ENCODE results near the gene CPPED1. TPM values are rescaled to one million over a fixed set of nuclear protein-coding genes. Genes with fewer than 3 reads are reported as not detected.

The CPPED1 gene
- total and polyA plus RNA-seq, 7 donors = 9.5 to 23.8 (median 11.1) TPM

DNA sequence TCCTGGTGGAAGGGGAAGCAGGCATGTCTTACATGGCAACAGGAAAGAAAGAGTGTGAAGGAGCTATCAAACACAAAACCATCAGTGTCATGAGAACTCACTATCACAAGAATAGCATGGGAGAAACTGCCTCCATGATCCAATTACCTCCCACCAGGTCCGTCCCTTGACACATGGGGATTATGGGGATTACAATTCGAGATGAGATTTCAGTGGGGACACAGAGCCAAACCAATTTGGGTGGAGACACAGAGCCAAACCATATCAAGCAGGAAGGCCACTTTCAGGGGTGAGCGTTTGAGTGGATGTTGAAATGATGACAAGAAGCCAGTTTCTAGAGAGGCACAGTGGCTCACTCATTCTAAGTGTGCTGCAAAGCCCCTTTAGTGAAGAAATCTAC is 143.8 kb downstream of the CPPED1 start:
- Histone ChIP-seq H3K9me3 (peaks cover 0 to 7% (median 5%) of the 10 kb centered on the region in 4 donors), H3K27me3 (no peaks in the 10 kb centered on the region), H3K4me1 (no peaks in the 10 kb centered on the region), H3K36me3 (peaks cover 0 to 21% (median 0%) of the 10 kb centered on the region in 4 donors), H3K4me3 (no peak overlapping the region), H3K27ac (no peak overlapping the region)
- WGBS, 2 donors = 91 to 94% methylated on average over 3 of the region's 3 CpGs
- no peak for DNase-seq
- intact Hi-C loops (cut with DNase I) = no loop called here
- TF ChIP-seq EP300 (IDR thresholded peaks at IDR 0.05) (no peak), POLR2AphosphoS5 (IDR thresholded peaks at IDR 0.05) (no peak)

DNA sequence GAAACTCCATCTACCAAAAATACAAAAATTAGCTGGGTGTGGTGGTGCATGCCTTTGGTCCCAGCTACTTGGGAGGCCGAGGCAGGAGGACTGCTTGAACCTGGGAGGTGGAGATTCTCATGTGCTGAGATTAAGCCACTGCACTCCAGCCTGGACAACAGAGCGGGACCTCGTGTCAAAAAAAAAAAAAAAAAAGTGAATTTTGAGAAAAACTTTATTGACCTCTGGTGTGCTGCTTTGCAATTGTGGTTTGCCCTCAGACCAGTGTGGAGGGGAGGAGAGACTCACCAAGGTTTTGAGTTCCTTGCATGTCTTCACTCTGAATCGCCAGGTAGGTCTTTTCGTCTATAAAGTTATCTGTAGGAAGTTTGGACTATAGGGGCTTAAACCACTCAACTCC is 145.2 kb downstream of the CPPED1 start:
- intact Hi-C loops (cut with DNase I) = no loop called here
- H3K4me1 ChIP-seq = no peaks in the 10 kb centered on the region
- H3K4me3 ChIP-seq = no peak overlapping the region
- 96 to 97% methylated on average over 5 of the region's 5 CpGs for WGBS, 2 donors
- DNase-seq = no peak
- no peaks in the 10 kb centered on the region for H3K27me3 ChIP-seq
- H3K27ac ChIP-seq = no peak overlapping the region
- H3K36me3 ChIP-seq = peaks cover 0 to 13% (median 0%) of the 10 kb centered on the region in 4 donors
- peaks cover 0 to 7% (median 5%) of the 10 kb centered on the region in 4 donors for H3K9me3 ChIP-seq
- TF ChIP-seq POLR2AphosphoS5 (IDR thresholded peaks at IDR 0.05) (no peak), EP300 (IDR thresholded peaks at IDR 0.05) (no peak), POLR2A (IDR thresholded peaks at IDR 0.05) (no peak)
- TF ChIP-seq, protein P1, sequence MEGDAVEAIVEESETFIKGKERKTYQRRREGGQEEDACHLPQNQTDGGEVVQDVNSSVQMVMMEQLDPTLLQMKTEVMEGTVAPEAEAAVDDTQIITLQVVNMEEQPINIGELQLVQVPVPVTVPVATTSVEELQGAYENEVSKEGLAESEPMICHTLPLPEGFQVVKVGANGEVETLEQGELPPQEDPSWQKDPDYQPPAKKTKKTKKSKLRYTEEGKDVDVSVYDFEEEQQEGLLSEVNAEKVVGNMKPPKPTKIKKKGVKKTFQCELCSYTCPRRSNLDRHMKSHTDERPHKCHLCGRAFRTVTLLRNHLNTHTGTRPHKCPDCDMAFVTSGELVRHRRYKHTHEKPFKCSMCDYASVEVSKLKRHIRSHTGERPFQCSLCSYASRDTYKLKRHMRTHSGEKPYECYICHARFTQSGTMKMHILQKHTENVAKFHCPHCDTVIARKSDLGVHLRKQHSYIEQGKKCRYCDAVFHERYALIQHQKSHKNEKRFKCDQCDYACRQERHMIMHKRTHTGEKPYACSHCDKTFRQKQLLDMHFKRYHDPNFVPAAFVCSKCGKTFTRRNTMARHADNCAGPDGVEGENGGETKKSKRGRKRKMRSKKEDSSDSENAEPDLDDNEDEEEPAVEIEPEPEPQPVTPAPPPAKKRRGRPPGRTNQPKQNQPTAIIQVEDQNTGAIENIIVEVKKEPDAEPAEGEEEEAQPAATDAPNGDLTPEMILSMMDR (IDR thresholded peaks at IDR 0.05) = no peak

DNA sequence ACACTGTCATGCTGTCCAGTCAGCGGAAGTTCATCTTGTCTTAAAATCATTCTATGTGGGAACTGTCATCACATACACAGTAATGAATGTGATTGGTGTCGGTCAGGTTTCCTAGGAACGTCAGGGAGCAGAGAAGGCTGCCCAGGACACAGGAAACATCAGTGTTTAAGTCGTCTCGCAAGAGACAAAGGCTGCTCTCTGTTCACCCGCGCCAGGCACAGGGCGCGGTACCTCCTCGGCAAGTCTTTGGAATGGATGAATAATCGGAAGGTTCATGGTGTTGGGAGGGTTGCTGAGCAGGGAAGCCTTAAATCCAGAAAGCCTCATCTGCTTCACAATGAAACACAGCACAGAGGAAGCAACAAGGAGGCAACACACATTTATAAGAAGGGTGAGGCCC is 148.2 kb downstream of the CPPED1 start:
- intact Hi-C loops (cut with DNase I) = no loop called here
- no peaks in the 10 kb centered on the region for H3K27me3 ChIP-seq
- no peak overlapping the region for H3K27ac ChIP-seq
- no peak for DNase-seq
- TF ChIP-seq POLR2A (IDR thresholded peaks at IDR 0.05) (no peak), EP300 (IDR thresholded peaks at IDR 0.05) (no peak), POLR2AphosphoS5 (IDR thresholded peaks at IDR 0.05) (no peak)
- TF ChIP-seq, protein P1 (IDR thresholded peaks at IDR 0.05) = no peak
- peaks cover 0 to 7% (median 5%) of the 10 kb centered on the region in 4 donors for H3K9me3 ChIP-seq
- H3K4me3 ChIP-seq = no peak overlapping the region
- H3K4me1 ChIP-seq = no peaks in the 10 kb centered on the region
- no peaks in the 10 kb centered on the region for H3K36me3 ChIP-seq
- WGBS, 2 donors = 81 to 84% methylated on average over 11 of the region's 11 CpGs

DNA sequence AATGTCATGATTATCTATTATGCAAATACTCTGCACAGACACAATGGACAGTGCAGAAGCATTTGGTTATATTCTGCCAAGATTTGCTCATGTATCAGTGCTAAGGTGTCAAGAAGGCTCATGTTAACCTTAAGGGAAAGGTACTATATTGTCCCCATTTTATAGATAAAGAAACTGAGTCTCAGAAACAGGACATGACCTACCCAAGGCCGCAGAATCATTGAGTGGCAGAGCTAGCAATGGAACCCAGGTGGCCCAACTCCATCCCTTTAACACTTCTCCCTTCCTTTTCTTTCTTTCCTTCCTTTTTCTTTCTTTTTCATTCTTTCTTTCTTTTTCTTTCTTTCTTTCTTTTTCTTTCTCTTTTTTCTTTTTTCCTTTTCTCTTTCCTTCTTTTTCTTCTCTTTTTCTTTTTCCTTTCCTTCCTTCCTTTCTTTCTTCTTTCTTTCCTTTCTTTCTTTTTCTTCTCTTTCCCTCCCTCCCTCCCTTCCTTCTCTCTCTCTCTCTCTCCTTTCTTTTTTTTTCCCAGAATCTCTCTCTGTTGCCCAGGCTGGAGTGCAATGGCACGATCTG is 149.8 kb downstream of the CPPED1 start:
- WGBS, 2 donors = 86 to 90% methylated on average over 2 of the region's 2 CpGs
- Histone ChIP-seq H3K4me3 (no peak overlapping the region), H3K36me3 (no peaks in the 10 kb centered on the region), H3K4me1 (no peaks in the 10 kb centered on the region), H3K27me3 (no peaks in the 10 kb centered on the region), H3K9me3 (peaks cover 0 to 6% (median 5%) of the 10 kb centered on the region in 4 donors), H3K27ac (no peak overlapping the region)
- TF ChIP-seq, protein P1 (IDR thresholded peaks at IDR 0.05) = no peak
- no peak for TF ChIP-seq POLR2A (IDR thresholded peaks at IDR 0.05)
- TF ChIP-seq POLR2AphosphoS5 (IDR thresholded peaks at IDR 0.05) = no peak
- TF ChIP-seq EP300 (IDR thresholded peaks at IDR 0.05) = no peak
- intact Hi-C loops (cut with DNase I) = no loop called here
- DNase-seq = no peak

DNA sequence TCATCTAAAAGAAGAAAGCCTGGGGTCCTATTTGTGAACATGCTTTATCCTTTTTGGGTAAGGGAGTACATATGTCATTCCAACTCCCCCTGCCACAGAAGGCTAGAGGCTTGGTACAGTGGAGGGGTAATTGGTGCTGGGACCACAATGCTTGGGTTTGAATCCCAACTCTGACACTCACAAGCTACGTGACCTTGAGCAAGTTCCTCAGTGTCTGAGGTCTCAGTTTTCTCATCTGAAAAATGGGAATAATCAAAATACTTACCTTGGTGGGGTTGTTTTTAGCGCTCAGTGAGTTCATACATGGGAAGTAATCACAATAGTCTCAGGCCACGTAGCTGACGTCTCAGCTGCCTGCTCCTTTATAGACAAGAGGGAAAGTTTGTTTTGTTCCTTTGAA is 150.8 kb downstream of the CPPED1 start:
- Histone ChIP-seq H3K27me3 (no peaks in the 10 kb centered on the region), H3K9me3 (peaks cover 0 to 4% (median under 1%) of the 10 kb centered on the region in 4 donors), H3K36me3 (no peaks in the 10 kb centered on the region), H3K27ac (no peak overlapping the region), H3K4me3 (no peak overlapping the region), H3K4me1 (no peaks in the 10 kb centered on the region)
- no peak for TF ChIP-seq EP300 (IDR thresholded peaks at IDR 0.05)
- no peak for TF ChIP-seq POLR2AphosphoS5 (IDR thresholded peaks at IDR 0.05)
- TF ChIP-seq, protein P1 (IDR thresholded peaks at IDR 0.05) = no peak
- no peak for TF ChIP-seq POLR2A (IDR thresholded peaks at IDR 0.05)
- intact Hi-C loops (cut with DNase I) = no loop called here
- WGBS, 2 donors = 79 to 81% methylated on average over 4 of the region's 4 CpGs
- DNase-seq = no peak

Data from sigmoid colon (tissue), 7 donors.